Transverse colon (tissue), 4 donors: ENCODE data around the gene CD6. TPM values are rescaled to one million over a fixed set of nuclear protein-coding genes. Genes with fewer than 3 reads are reported as not detected.
"Not testable (repeated sequence)": the region's sequence is repeated elsewhere in the genome, so short reads cannot be mapped to it uniquely, and the experiment has no call there.

Source experiments
- DNase-seq: peaks from one replicate; pipeline ENCODE4 v3.0.0-alpha.2; 2019
- H3K27ac ChIP-seq, 4 donors: fragments of 200-600 bp; sonication (generic); 2 replicates each; pipeline ENCODE4 v1.5.1; 2016 to 2018; ENCODE audit warnings: inconsistent platforms in 4 of 4
- H3K27me3 ChIP-seq: fragments of 200-600 bp; sonication (generic); 2 replicates; pipeline ENCODE4 v1.5.1; 2017; ENCODE audit warnings: inconsistent platforms
- H3K36me3 ChIP-seq, 4 donors: fragments of 200-600 bp; sonication (generic); 2 replicates each; pipeline ENCODE4 v1.5.1; 2017 to 2019; ENCODE audit warnings: inconsistent platforms in 4 of 4
- H3K4me1 ChIP-seq, 4 donors: fragments of 200-600 bp; sonication (generic); 2 replicates each; pipeline ENCODE4 v1.5.1; 2017 to 2020; ENCODE audit warnings: inconsistent platforms in 4 of 4
- H3K4me3 ChIP-seq, 4 donors: fragments of 200-600 bp; sonication (generic); 1 replicate in 1 of 4; 2 replicates in 3 of 4; pipeline versions ENCODE4 v1.5.1 to v1.6.1; 2017 to 2019; ENCODE audit warnings: inconsistent platforms in 4 of 4
- H3K9me3 ChIP-seq, 2 donors: fragments of 200-600 bp; sonication (generic); 2 replicates each; pipeline ENCODE4 v1.5.1; 2017 to 2019; ENCODE audit warnings: inconsistent platforms in 2 of 2
- CTCF ChIP-seq, 5 experiments: fragments of 200-600 bp in 3 of 5; fragments of 450-650 bp in 2 of 5; sonication (generic) in 3 of 5; IDR thresholded peaks; 1 replicate in 2 of 5; 2 replicates in 3 of 5; pipeline ENCODE4 v1.5.1; 2016 to 2017; ENCODE audit warnings: antibody characterized with exemption in 5 of 5, inconsistent platforms in 3 of 5, mild to moderate bottlenecking in 2 of 5, moderate library complexity in 1 of 5
- EP300 ChIP-seq: sonication (generic); formaldehyde crosslinking; IDR thresholded peaks from one replicate; pipeline ENCODE4 v1.6.1; 2017; ENCODE audit warnings: antibody characterized with exemption, low read depth
- POLR2A ChIP-seq: fragments of 450-650 bp; IDR thresholded peaks from one replicate; pipeline ENCODE4 v1.6.1; 2016; ENCODE audit warnings: antibody characterized with exemption, mild to moderate bottlenecking, moderate library complexity
- POLR2AphosphoS5 ChIP-seq, 3 donors: sonication (generic); formaldehyde crosslinking; IDR thresholded peaks; one replicate each; pipeline ENCODE4 v1.6.1; 2016; ENCODE audit warnings: antibody characterized with exemption in 3 of 3
- WGBS, 2 donors: methylation state at CpG; one replicate each; pipeline ENCODE4 v1.1.5; 2018; ENCODE audit warnings: low coverage in 1 of 2; 5-methylcytosine and 5-hydroxymethylcytosine counted together
- in situ Hi-C, 4 donors: fragments of 200-750 bp; cut with MboI; loops; one replicate each; pipeline versions ENCODE4 v1.15.0 to v1.15.1; 2017; ENCODE audit warnings: low sequenced_read_pairs in 3 of 4, low pct_ligation_motif_present in 1 of 4, low pct_unique_long_range_greater_than_20kb in 1 of 4
- intact Hi-C: fragments of 100-400 bp; cut with DNase I; formaldehyde crosslinking; loops from one replicate; pipeline ENCODE4 v1.15.1; 2023; ENCODE audit warnings: low total_unique reads
- total RNA-seq, 4 donors: library from RNA; depleted of rRNA; stranded (reverse); fragments of >200 nt; gene quantifications; one replicate each; pipeline ENCODE4 v1.1.0, GENCODE V29; 2016

CD6 gene
- total RNA-seq, 4 donors from 2014 or later, result 1.9 to 4.3 (median 3.0) TPM; not detected in 1

GRCh38 chr11:61058583-61059259, 87.2 kb downstream of the CD6 start:
- Histone ChIP-seq H3K4me1 (no peaks in the 10 kb centered on the region), H3K27ac (no peak overlapping the region), H3K9me3 (no peaks in the 10 kb centered on the region), H3K4me3 (no peak overlapping the region), H3K36me3 (no peaks in the 10 kb centered on the region), H3K27me3 (no peaks in the 10 kb centered on the region)
- DNase-seq, result no peak
- WGBS, 2 donors, result 85 to 97% methylated on average over 7 to 14 of the region's 14 CpGs
- no peak for TF ChIP-seq CTCF (IDR thresholded peaks at IDR 0.05)
- no peak for TF ChIP-seq POLR2A
- TF ChIP-seq EP300, result no peak
- no peak for TF ChIP-seq POLR2AphosphoS5 (IDR thresholded peaks at IDR 0.05)
- in situ Hi-C loops, result no loop called here
- intact Hi-C loops, result no loop called here

- H3K27ac ChIP-seq, result no peak overlapping the region
- H3K9me3 ChIP-seq, result no peaks in the 10 kb centered on the region
- in situ Hi-C loops, result no loop called here
- TF ChIP-seq CTCF (IDR thresholded peaks at IDR 0.05), result no peak
- no peak for TF ChIP-seq EP300
- no peak for TF ChIP-seq POLR2A
- no peak for TF ChIP-seq POLR2AphosphoS5 (IDR thresholded peaks at IDR 0.05)
- no peak for DNase-seq
- no peaks in the 10 kb centered on the region for H3K36me3 ChIP-seq
- H3K27me3 ChIP-seq, result no peaks in the 10 kb centered on the region
- intact Hi-C loops, result no loop called here
- no peak overlapping the region for H3K4me3 ChIP-seq
- WGBS, 2 donors, result 54 to 83% methylated on average over 2 to 8 of the region's 8 CpGs
- H3K4me1 ChIP-seq, result no peaks in the 10 kb centered on the region
Observed at GRCh38 chr11:61059260-61059752, 87.8 kb downstream of the CD6 start.

- no peaks in the 10 kb centered on the region for H3K4me1 ChIP-seq
- DNase-seq, result no peak
- in situ Hi-C loops, result no loop called here
- no peaks in the 10 kb centered on the region for H3K9me3 ChIP-seq
- no peaks in the 10 kb centered on the region for H3K27me3 ChIP-seq
- H3K36me3 ChIP-seq, result no peaks in the 10 kb centered on the region
- no peak for TF ChIP-seq POLR2A
- TF ChIP-seq CTCF (IDR thresholded peaks at IDR 0.05), result no peak
- no peak for TF ChIP-seq POLR2AphosphoS5 (IDR thresholded peaks at IDR 0.05)
- TF ChIP-seq EP300, result no peak
- intact Hi-C loops, result no loop called here
- H3K27ac ChIP-seq, result no peak overlapping the region
- WGBS, 2 donors, result 56 to 67% methylated on average over 3 to 13 of the region's 13 CpGs
- no peak overlapping the region for H3K4me3 ChIP-seq
Observed at GRCh38 chr11:61061081-61061826, 89.8 kb downstream of the CD6 start.

GRCh38 chr11:61062181-61062930, 90.9 kb downstream of the CD6 start:
- intact Hi-C loops, result no loop called here

GRCh38 chr11:61065236-61065635, 93.8 kb downstream of the CD6 start:
- H3K27me3 ChIP-seq, H3K4me1 ChIP-seq, in situ Hi-C loops, H3K36me3 ChIP-seq, H3K4me3 ChIP-seq, DNase-seq, intact Hi-C loops, H3K9me3 ChIP-seq, H3K27ac ChIP-seq: not testable (repeated sequence)
- 92 to 100% methylated on average over 2 to 13 of the region's 13 CpGs for WGBS, 2 donors

More at GRCh38 chr11:61062181-61062930, 90.9 kb downstream of the CD6 start:
- H3K27me3 ChIP-seq, result no peaks in the 10 kb centered on the region
- H3K36me3 ChIP-seq, result no peaks in the 10 kb centered on the region
- no peaks in the 10 kb centered on the region for H3K4me1 ChIP-seq
- H3K9me3 ChIP-seq, result no peaks in the 10 kb centered on the region
- no peak overlapping the region for H3K4me3 ChIP-seq
- in situ Hi-C loops, result no loop called here
- no peak for TF ChIP-seq EP300
- no peak for TF ChIP-seq POLR2A
- no peak for TF ChIP-seq CTCF (IDR thresholded peaks at IDR 0.05)
- no peak for TF ChIP-seq POLR2AphosphoS5 (IDR thresholded peaks at IDR 0.05)
- H3K27ac ChIP-seq, result no peak overlapping the region
- 71 to 89% methylated on average over 4 to 9 of the region's 9 CpGs for WGBS, 2 donors
- DNase-seq, result no peak
